T-helper 2 cell treated with Interferon-gamma antibody and Interleukin-4, amounts not matched to agents 5 μg/mL and 100 μg/mL, for 36 hours (primary cell): ENCODE results near the gene APCS.

Experiments used
- DNase-seq: peaks from one replicate; pipeline ENCODE4 v3.0.0; 2021; ENCODE audit warnings: low spot score
- H3K27ac Mint-ChIP-seq: one replicate; pipeline ENCODE4 v1.8.0; 2021; ENCODE audit warnings: mild to moderate bottlenecking, mixed read lengths
- H3K27me3 Mint-ChIP-seq: one replicate; pipeline ENCODE4 v1.8.0; 2021; ENCODE audit warnings: low read depth, mixed read lengths
- H3K36me3 Mint-ChIP-seq: one replicate; pipeline ENCODE4 v1.8.0; 2021; ENCODE audit warnings: low read depth, mixed read lengths
- H3K4me1 Mint-ChIP-seq: one replicate; pipeline ENCODE4 v1.8.0; 2021; ENCODE audit warnings: low read depth, mixed read lengths
- H3K4me3 Mint-ChIP-seq: one replicate; pipeline ENCODE4 v1.8.0; 2022; ENCODE audit warnings: mild to moderate bottlenecking, moderate library complexity, mixed read lengths
- H3K9me3 Mint-ChIP-seq: one replicate; pipeline ENCODE4 v1.8.0; 2021; ENCODE audit warnings: mixed read lengths

Gene APCS

GRCh38 chr1:159600894-159601293 lies 13.3 kb downstream of the APCS start:
- no peaks in the 10 kb centered on the region for H3K36me3 Mint-ChIP-seq
- no peaks in the 10 kb centered on the region for H3K27me3 Mint-ChIP-seq
- no peaks in the 10 kb centered on the region for H3K4me1 Mint-ChIP-seq
- no peaks in the 10 kb centered on the region for H3K9me3 Mint-ChIP-seq
- no peak overlapping the region for H3K4me3 Mint-ChIP-seq
- DNase-seq = no peak
- H3K27ac Mint-ChIP-seq = no peak overlapping the region

GRCh38 chr1:159602501-159602999 lies 14.9 kb downstream of the APCS start:
- H3K27me3 Mint-ChIP-seq = no peaks in the 10 kb centered on the region
- no peaks in the 10 kb centered on the region for H3K36me3 Mint-ChIP-seq
- no peak overlapping the region for H3K4me3 Mint-ChIP-seq
- H3K9me3 Mint-ChIP-seq = no peaks in the 10 kb centered on the region
- H3K27ac Mint-ChIP-seq = no peak overlapping the region
- no peaks in the 10 kb centered on the region for H3K4me1 Mint-ChIP-seq
- no peak for DNase-seq

GRCh38 chr1:159612211-159612885 lies 24.7 kb downstream of the APCS start:
- no peaks in the 10 kb centered on the region for H3K36me3 Mint-ChIP-seq
- DNase-seq = no peak
- no peaks in the 10 kb centered on the region for H3K4me1 Mint-ChIP-seq
- peaks cover 4% of the 10 kb centered on the region for H3K9me3 Mint-ChIP-seq
- no peak overlapping the region for H3K4me3 Mint-ChIP-seq
- no peak overlapping the region for H3K27ac Mint-ChIP-seq
- H3K27me3 Mint-ChIP-seq = no peaks in the 10 kb centered on the region

- Mint-ChIP-seq H3K36me3 (no peaks in the 10 kb centered on the region), H3K9me3 (no peaks in the 10 kb centered on the region), H3K4me1 (no peaks in the 10 kb centered on the region), H3K4me3 (no peak overlapping the region), H3K27ac (no peak overlapping the region), H3K27me3 (no peaks in the 10 kb centered on the region)
- DNase-seq = no peak
Measured at GRCh38 chr1:159632922-159633321, 45.3 kb downstream of the APCS start.
